Activated effector memory CD4-positive, alpha-beta T cell treated with anti-CD3 and anti-CD28 coated beads, Interleukin-2, amount 50 U/mL, for 16 hours (primary cell): Measurements from ENCODE around the gene DSTN.

Source experiments
- DNase-seq: peaks from one replicate; pipeline ENCODE4 v3.0.0-alpha.2; 2020

Gene DSTN

DNA sequence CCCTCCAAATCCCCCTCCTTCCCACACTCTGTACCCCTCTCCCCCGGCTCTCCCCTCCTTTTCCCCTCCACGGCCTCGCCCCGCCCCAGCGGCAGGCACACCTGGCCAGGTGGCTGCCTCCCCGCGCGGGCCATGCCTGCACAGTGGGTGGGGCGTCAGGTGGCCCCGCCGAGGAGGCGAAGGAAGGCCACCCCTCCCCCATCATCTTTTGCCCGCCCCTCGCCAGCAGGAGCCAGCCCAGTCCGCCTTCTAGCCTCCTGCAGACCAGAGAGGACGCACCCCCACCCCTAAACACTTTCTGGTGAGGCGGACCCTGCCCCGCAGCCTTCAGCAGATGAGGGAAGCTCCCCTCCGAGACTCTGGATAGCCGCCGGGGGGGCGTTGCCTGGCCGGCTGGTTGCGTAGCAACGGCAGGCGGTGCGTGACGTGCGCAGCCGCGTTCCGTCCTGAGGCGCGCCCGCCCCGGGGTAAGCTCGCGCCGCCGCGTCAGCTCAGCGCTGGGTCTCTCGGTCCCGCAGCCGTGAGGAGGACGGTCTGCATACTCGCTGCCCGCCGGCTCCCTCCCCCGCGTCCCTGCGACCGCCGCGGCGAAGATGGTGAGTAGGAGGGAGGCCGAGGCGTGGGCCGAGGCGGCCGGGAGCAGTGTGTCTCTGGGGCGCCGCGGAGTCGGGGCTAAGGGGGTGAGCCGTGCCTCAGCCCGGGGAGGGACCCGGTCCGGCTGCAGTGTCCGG lies at the start of gene DSTN:
DSTN (plus strand) TSS at position 460 of the 731 bp plus-strand sequence; CDS start at position 594, 134 bp downstream.
- peak; percentile 95 for DNase-seq

- DNase-seq, result no peak
Observed at GRCh38 chr20:17520583-17520982, 49.3 kb upstream of the DSTN start.

DNA sequence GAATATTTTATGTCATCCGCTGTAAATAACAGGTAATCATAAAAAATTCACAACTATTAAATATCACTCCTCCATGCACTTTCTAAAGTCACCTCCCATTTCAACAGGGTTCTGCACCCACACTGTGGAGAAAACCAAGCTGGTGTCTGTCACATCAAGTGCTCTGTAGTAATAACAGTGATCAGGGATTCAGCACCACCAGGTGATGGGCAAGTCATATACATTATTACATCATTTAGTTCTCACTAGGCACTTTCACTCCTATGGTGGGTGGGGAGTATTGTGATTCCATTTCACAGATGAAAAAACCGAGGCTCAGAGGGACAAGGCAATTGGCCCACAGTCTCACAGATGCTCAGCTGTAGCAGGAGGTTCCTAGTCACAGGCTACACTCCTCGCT lies 47.3 kb upstream of the DSTN start:
- DNase-seq, result no peak

- no peak for DNase-seq
Observed at GRCh38 chr20:17523326-17523725, 46.5 kb upstream of the DSTN start.

DNA sequence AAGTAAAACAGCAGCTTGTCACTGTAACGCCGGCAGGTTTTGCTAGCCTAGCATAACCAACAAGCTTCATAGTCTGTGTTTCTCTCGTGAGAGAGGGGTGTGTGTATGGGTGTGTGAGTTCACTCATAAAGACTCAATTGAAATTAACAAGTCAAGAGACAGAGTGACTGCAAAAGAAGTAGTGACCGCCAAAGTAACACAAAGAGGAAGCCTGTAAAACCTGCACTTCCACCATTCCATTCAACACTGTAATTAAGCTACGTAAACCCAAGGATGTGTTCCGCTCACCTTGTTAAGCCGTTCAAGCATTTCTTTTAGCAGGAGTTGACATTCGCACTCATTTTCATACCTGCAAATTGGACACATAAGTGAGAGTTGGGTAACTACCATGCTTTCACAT lies 45.3 kb upstream of the DSTN start:
- no peak for DNase-seq

- DNase-seq, result no peak
Observed at GRCh38 chr20:17525132-17525531, 44.7 kb upstream of the DSTN start.

- no peak for DNase-seq
Observed at GRCh38 chr20:17525650-17526049, 44.2 kb upstream of the DSTN start.

- no peak for DNase-seq
Observed at GRCh38 chr20:17529586-17529985, 40.3 kb upstream of the DSTN start.

- DNase-seq, result no peak
Observed at GRCh38 chr20:17530153-17530552, 39.7 kb upstream of the DSTN start.

GRCh38 chr20:17530716-17531664 lies 38.9 kb upstream of the DSTN start, which contains the start of gene BFSP1:
Gene BFSP1 (minus strand): TSS chr20:17531379. CDS start chr20:17531329, 50 bp downstream.
- DNase-seq, result peak; percentile 80

DNA sequence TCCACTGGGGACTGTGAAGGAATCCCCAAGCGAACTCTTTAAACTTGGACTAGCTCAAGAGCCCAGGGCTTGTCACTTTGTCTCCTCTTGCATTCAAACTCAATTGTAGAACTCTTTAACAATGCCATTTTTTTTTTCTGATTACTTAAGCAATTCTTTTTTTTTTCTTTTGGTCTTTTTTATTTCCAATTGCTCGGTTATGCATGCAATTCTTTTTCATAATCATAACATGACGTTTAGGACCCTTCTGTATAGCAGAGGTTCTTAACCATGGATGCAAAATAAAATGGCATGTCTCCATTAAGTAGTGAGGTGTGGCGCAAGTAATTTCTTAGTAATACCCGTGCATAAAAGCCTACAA lies 38.2 kb upstream of the DSTN start:
- DNase-seq, result no peak

- DNase-seq, result no peak
Observed at GRCh38 chr20:17533396-17533795, 36.5 kb upstream of the DSTN start.

DNA sequence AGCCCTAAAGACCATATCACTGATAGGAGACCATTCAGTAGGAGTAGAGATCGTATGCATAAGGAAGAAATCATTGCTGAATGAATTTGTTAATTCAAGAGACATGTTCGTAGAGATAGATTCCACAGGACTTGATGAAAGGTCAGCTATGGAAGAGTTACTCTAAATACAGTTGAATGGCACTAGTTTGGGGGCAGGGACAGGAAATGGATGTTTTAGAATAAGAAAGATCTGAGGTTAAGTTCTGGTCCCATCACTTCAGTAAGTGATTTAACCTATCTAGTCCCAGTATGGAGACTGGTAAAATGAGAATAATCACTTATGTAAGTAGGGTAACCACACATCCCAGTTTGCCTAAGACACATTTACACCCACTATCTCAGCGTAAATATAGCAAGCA lies 35.8 kb upstream of the DSTN start:
- DNase-seq, result no peak

- DNase-seq, result peak; percentile 83
Observed at GRCh38 chr20:17536944-17537444, 32.9 kb upstream of the DSTN start.

DNA sequence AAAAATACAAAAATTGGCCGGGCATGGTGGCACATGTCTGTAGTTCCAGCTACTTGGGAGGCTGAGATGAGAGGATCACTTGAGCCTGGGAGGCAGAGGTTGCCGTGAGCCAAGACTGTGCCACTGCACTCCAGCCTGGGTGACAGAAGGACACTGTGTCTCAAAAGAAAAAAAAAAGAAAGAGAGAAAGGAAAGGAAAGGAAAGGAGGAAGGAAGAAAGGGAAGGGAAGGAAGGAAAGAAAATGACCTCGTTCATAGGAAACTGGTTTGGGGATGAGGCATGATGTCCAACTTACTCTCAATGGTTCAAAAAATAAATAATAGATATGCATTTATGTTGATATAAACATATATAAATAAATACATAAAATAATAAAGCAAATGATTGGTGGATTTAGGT lies 31.9 kb upstream of the DSTN start:
- no peak for DNase-seq

DNA sequence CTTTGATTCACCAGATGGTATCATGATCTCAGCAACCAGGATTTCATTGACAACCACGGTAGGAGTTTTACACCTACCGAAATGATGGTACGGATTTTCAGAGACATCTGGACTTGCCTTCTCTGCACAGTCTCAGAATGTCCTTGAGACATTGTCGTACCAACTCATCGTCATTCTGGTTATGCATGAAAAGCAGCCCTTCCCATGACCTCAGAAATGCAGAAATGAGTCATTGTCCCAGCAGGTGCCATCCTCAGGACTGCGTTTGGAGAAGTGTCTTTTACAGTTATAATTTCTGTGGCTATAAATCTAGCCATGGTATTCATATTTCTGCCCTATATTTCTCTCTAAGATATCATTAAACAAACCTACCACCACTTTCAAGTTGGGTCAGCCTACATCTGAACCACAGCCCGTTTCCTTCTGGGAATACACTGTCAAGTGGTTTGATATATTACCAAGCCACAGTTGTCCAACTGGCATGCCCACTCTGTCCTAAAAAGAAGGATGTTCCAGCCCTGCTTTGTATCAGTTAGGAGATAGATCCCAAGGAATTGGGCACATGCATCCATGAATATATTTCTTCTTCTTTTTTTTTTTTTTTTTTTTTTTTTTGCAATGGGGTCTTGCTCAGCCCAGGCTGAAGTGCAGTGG lies 31.2 kb upstream of the DSTN start:
- DNase-seq, result no peak

- no peak for DNase-seq
Observed at GRCh38 chr20:17541596-17541995, 28.3 kb upstream of the DSTN start.

- no peak for DNase-seq
Observed at GRCh38 chr20:17541996-17542395, 27.9 kb upstream of the DSTN start.

DNA sequence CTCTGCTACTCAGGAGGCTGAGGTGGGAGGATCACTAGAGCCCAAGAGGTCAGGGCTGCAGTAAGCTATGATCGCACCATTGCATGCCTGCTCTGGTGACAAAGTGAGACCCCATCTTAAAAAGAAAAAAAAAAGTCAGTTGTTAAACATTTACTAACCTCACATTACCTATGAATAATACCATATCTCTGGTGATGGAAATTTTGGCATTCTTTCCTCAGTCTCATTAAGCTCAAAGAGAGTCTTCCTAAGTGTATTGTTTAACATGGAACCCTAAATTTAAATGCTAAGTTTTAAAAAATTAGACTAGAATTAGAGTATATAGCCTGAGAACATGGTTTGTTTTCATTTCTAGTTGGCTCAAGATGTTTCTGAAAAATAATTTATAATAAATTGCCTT lies 27.4 kb upstream of the DSTN start:
- DNase-seq, result no peak

- no peak for DNase-seq
Observed at GRCh38 chr20:17542993-17543412, 26.9 kb upstream of the DSTN start.

DNA sequence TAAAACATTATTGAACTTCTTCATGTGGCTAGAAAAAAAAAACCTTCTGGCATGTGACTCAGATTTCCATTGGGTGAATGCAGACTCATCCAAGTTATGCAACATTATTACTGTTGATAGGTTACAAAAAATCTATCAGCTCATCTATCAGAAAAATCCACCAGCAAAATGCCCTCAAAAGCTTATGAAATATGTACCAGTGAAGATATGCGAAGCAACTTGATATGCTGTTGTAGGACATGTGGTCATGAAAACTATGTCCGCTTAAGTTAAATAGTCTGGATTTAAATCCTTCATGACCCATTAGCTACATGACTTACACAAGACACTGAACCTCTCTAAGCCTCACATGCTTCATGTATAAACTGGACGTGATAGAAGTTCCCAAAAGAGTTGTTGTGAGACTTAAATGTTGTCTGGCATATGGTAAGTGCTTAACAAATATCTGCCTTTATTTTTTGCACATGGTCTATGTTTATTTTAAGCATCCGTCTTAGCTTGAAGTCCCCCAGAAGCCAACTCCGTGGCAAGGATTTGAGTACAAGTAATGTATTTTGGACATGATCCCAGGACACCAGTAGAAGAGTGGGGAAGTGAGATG lies 26.2 kb upstream of the DSTN start:
- DNase-seq, result no peak

DNA sequence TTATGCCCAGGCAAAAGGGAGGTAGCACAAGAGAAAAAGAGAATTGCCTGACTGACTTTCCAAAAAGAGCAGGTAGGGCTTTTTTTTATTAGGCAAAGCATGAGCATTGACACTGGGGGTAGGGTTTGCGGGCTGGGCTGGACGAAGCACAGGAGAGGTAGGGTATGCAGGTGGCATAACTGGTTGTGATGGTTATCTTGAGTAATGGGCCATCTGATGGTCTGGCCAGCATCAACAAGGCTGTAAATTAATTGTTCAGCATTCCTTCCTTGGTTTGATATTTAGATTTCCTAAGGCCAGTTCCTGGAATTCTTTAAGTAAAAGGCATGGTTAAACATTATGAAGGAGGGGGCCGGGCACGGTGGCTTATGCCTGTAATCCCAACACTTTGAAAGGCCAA lies 24.7 kb upstream of the DSTN start:
- DNase-seq, result no peak

DNA sequence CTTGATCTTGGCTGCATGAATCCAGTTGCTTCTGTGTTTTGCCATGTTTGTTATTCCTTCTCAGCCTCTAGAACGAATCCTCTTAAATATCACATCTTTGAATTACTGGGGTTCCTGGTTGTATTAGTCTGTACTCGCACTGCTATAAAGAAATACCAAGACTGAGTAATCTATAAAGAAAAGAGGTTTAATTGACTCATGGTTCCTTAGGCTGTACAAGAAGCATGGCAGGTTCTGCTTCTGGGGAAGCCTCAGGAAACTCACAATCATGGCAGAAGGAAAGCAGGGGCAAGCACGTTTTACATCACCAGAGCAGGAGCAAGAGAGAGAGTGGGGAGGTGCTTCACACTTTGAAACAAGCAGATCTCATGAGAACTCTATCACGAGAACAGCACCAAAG lies 20.7 kb upstream of the DSTN start:
- no peak for DNase-seq
